ENCODE data around the gene LUZP2. TPM values are rescaled to one million over a fixed set of nuclear protein-coding genes. Genes with fewer than 3 reads are reported as not detected.

Gene LUZP2
- total RNA-seq, 2 experiments from 2014 or later, result not detected

- CTCF ChIA-PET (ENCODE audit: unreplicated experiment), result no interaction called here
- Histone ChIP-seq H3K9me3 (ENCODE audit: low read length) (no peaks in the 10 kb centered on the region), H3K36me3 (ENCODE audit: insufficient read depth, low read length) (no peaks in the 10 kb centered on the region), H3K27ac (ENCODE audit: low read depth, low read length, poor library complexity, severe bottlenecking) (no peak overlapping the region), H3K4me1 (ENCODE audit: insufficient read depth, low read length, poor library complexity, severe bottlenecking) (no peaks in the 10 kb centered on the region), H3K4me3 (ENCODE audit: low read depth, low read length, poor library complexity, severe bottlenecking) (no peak overlapping the region), H3K4me2 (ENCODE audit: low read length) (no peak overlapping the region), H3K79me2 (ENCODE audit: insufficient read depth, low read depth, low read length) (no peaks in the 10 kb centered on the region), H4K20me1 (ENCODE audit: insufficient read depth, low read length) (no peaks in the 10 kb centered on the region), H2AFZ (ENCODE audit: low read length) (no peak overlapping the region), H3K9me2 (ENCODE audit: insufficient read depth, low read length) (no peaks in the 10 kb centered on the region)
- intact Hi-C loops (cut with micrococcal nuclease; ENCODE audit: unreplicated experiment), result no loop called here
- POLR2A ChIA-PET, result interaction anchor here (0.6 to 0.7 kb wide), 2 partner anchors 10 to 24 kb away, joined by 4 to 5 read pairs; no protein-coding TSS in a partner anchor
- TF ChIP-seq CTCF (conservative IDR thresholded peaks at IDR 0.05; ENCODE audit: low read length) (no peak; the same call in 1 of the 2 replicates), EZH2phosphoT487 (IDR thresholded peaks at IDR 0.05; ENCODE audit: borderline replicate concordance, low read depth, low read length) (no peak)
- no peak for DNase-seq (ENCODE audit: low spot score)
- no TSS peak for BruUV-seq (replicated peaks)
Measured at GRCh38 chr11:24738972-24739371, 242.1 kb downstream of the LUZP2 start.

- Histone ChIP-seq H2AFZ (ENCODE audit: low read length) (no peak overlapping the region), H3K9me3 (ENCODE audit: low read length) (no peaks in the 10 kb centered on the region), H3K79me2 (ENCODE audit: insufficient read depth, low read depth, low read length) (no peaks in the 10 kb centered on the region), H3K9me2 (ENCODE audit: insufficient read depth, low read length) (no peaks in the 10 kb centered on the region), H3K27ac (ENCODE audit: low read depth, low read length, poor library complexity, severe bottlenecking) (no peak overlapping the region), H3K4me1 (ENCODE audit: insufficient read depth, low read length, poor library complexity, severe bottlenecking) (no peaks in the 10 kb centered on the region), H3K4me3 (ENCODE audit: low read depth, low read length, poor library complexity, severe bottlenecking) (no peak overlapping the region), H4K20me1 (ENCODE audit: insufficient read depth, low read length) (no peaks in the 10 kb centered on the region), H3K36me3 (ENCODE audit: insufficient read depth, low read length) (no peaks in the 10 kb centered on the region), H3K4me2 (ENCODE audit: low read length) (no peak overlapping the region)
- no TSS peak for BruUV-seq (replicated peaks)
- DNase-seq (ENCODE audit: low spot score), result no peak
- TF ChIP-seq CTCF (conservative IDR thresholded peaks at IDR 0.05; ENCODE audit: low read length), result no peak
- no peak for TF ChIP-seq EZH2phosphoT487 (IDR thresholded peaks at IDR 0.05; ENCODE audit: borderline replicate concordance, low read depth, low read length)
- CTCF ChIA-PET (ENCODE audit: unreplicated experiment), result no interaction called here
- POLR2A ChIA-PET, result no interaction called here
- intact Hi-C loops (cut with micrococcal nuclease; ENCODE audit: unreplicated experiment), result no loop called here
Measured at GRCh38 chr11:24739637-24740036, 242.8 kb downstream of the LUZP2 start.

- peaks cover 16% of the 10 kb centered on the region for H3K4me1 ChIP-seq (ENCODE audit: insufficient read depth, low read length, poor library complexity, severe bottlenecking)
- BruUV-seq (replicated peaks), result no TSS peak
- DNase-seq (ENCODE audit: low spot score), result peak; percentile 48
- no peaks in the 10 kb centered on the region for H3K9me3 ChIP-seq (ENCODE audit: low read length)
- no peaks in the 10 kb centered on the region for H3K36me3 ChIP-seq (ENCODE audit: insufficient read depth, low read length)
- CTCF ChIA-PET (ENCODE audit: unreplicated experiment), result no interaction called here
- H3K79me2 ChIP-seq (ENCODE audit: insufficient read depth, low read depth, low read length), result no peaks in the 10 kb centered on the region
- H3K4me2 ChIP-seq (ENCODE audit: low read length), result peak overlapping the region; percentile 27; the same call in 1 of the 2 replicates
- H4K20me1 ChIP-seq (ENCODE audit: insufficient read depth, low read length), result no peaks in the 10 kb centered on the region
- H3K27ac ChIP-seq (ENCODE audit: low read depth, low read length, poor library complexity, severe bottlenecking), result no peak overlapping the region
- peak overlapping the region; percentile 37; the same call in 1 of the 2 replicates for H2AFZ ChIP-seq (ENCODE audit: low read length)
- no peaks in the 10 kb centered on the region for H3K9me2 ChIP-seq (ENCODE audit: insufficient read depth, low read length)
- no peak overlapping the region for H3K4me3 ChIP-seq (ENCODE audit: low read depth, low read length, poor library complexity, severe bottlenecking)
- no peak for TF ChIP-seq EZH2phosphoT487 (IDR thresholded peaks at IDR 0.05; ENCODE audit: borderline replicate concordance, low read depth, low read length)
- TF ChIP-seq CTCF (conservative IDR thresholded peaks at IDR 0.05; ENCODE audit: low read length), result no peak
- POLR2A ChIA-PET, result interaction anchor here (0.6 to 0.7 kb wide), 3 partner anchors 14 to 1632 kb away, joined by 3 to 4 read pairs (median 3); no protein-coding TSS in a partner anchor
- intact Hi-C loops (cut with micrococcal nuclease; ENCODE audit: unreplicated experiment), result no loop called here
Measured at GRCh38 chr11:24747275-24748251, 250.7 kb downstream of the LUZP2 start.
